A673 (cell line): ENCODE results near the gene FHIT. TPM values are rescaled to one million over a fixed set of nuclear protein-coding genes. Genes with fewer than 3 reads are reported as not detected.
"Not testable (repeated sequence)": the region's sequence is repeated elsewhere in the genome, so short reads cannot be mapped to it uniquely, and the experiment has no call there.

Experiments
- BruUV-seq: library from RNA; stranded (reverse); fragments of 400-500 nt; replicated peaks from 2 replicates; lab custom pipeline; 2021; lab: Mats Ljungman, UMichigan
- CTCF ChIA-PET: fragments of 300-600 bp; sonication (Branson Sonifier 250); formaldehyde crosslinking; loops from one replicate; lab custom pipeline; 2022; ENCODE audit warnings: antibody characterized with exemption; lab: Charles Lee
- POLR2A ChIA-PET: fragments of 300-600 bp; sonication (Branson Sonifier 250); formaldehyde crosslinking; loops from one replicate; lab custom pipeline; 2022; ENCODE audit warnings: antibody characterized with exemption; ENCODE audit not compliant: low non-redundant PET; lab: Charles Lee
- DNase-seq: peaks from one replicate; pipeline ENCODE4 v3.0.0-alpha.2; 2015; ENCODE audit warnings: low spot score
- H3K27ac ChIP-seq: fragments of 200-600 bp; sonication (generic); 2 replicates; pipeline ENCODE4 v1.5.1; 2016; ENCODE audit warnings: mixed run types, low read depth, mild to moderate bottlenecking, mixed read lengths, antibody characterized with exemption, low read length; ENCODE audit not compliant: poor library complexity, severe bottlenecking
- H3K27me3 ChIP-seq: fragments of 200-600 bp; sonication (generic); replicated peaks from 2 replicates; pipeline ENCODE4 v1.6.1; 2017; ENCODE audit warnings: mixed run types, low read depth, mild to moderate bottlenecking, mixed read lengths, antibody characterized with exemption, low read length; ENCODE audit not compliant: insufficient read depth, poor library complexity
- H3K36me3 ChIP-seq: fragments of 200-600 bp; sonication (generic); 2 replicates; pipeline ENCODE4 v1.6.1; 2016; ENCODE audit warnings: mixed run types, mild to moderate bottlenecking, mixed read lengths, antibody characterized with exemption, low read length; ENCODE audit not compliant: insufficient read depth, poor library complexity, severe bottlenecking
- H3K4me1 ChIP-seq: fragments of 200-600 bp; sonication (generic); 2 replicates; pipeline ENCODE4 v1.6.1; 2017; ENCODE audit warnings: mixed run types, mild to moderate bottlenecking, mixed read lengths, antibody characterized with exemption, low read length; ENCODE audit not compliant: insufficient read depth, poor library complexity, severe bottlenecking
- H3K4me3 ChIP-seq: fragments of 200-600 bp; sonication (generic); 2 replicates; pipeline ENCODE4 v1.5.1; 2016; ENCODE audit warnings: low read depth, mixed run types, mild to moderate bottlenecking, mixed read lengths, low read length; ENCODE audit not compliant: poor library complexity, severe bottlenecking
- H3K9me3 ChIP-seq: fragments of 200-600 bp; sonication (generic); 2 replicates; pipeline ENCODE4 v1.6.1; 2016; ENCODE audit warnings: mixed run types, low read depth, mild to moderate bottlenecking, mixed read lengths, antibody characterized with exemption, low read length; ENCODE audit not compliant: poor library complexity, severe bottlenecking
- CTCF ChIP-seq: fragments of 300-800, 200-600 bp; sonication (generic); conservative IDR thresholded peaks from 2 replicates; pipeline ENCODE4 v1.5.1; 2017; ENCODE audit warnings: low read depth, mild to moderate bottlenecking, antibody characterized with exemption, low read length, moderate library complexity, mixed read lengths
- EZH2 ChIP-seq: fragments of 200-600 bp; sonication (generic); IDR thresholded peaks from 2 replicates; pipeline ENCODE4 v1.6.1; 2017; ENCODE audit warnings: borderline replicate concordance, low read depth, mild to moderate bottlenecking, mixed read lengths, antibody characterized with exemption, low read length; ENCODE audit not compliant: poor library complexity, severe bottlenecking
- intact Hi-C: fragments of 100-400 bp; cut with micrococcal nuclease; formaldehyde crosslinking; loops from one replicate; pipeline ENCODE4 v1.10.0; 2022; ENCODE audit not compliant: unreplicated experiment
- total RNA-seq: library from RNA; stranded (reverse); gene quantifications from 2 replicates; pipeline ENCODE4 v1.2.3, GENCODE V29; 2021

FHIT gene
- total RNA-seq, 1 experiment from 2014 or later, result not detected

- H3K36me3 ChIP-seq, result no peaks in the 10 kb centered on the region
- no peak for DNase-seq
- no peak overlapping the region for H3K4me3 ChIP-seq
- TF ChIP-seq EZH2, result no peak
- no peak for TF ChIP-seq CTCF
- H3K27me3 ChIP-seq, result no peaks in the 10 kb centered on the region
- ChIA-PET POLR2A (no interaction called here), CTCF (no interaction called here)
- H3K9me3 ChIP-seq, result no peaks in the 10 kb centered on the region
- H3K27ac ChIP-seq, result no peak overlapping the region
- BruUV-seq, result no TSS peak
- intact Hi-C loops, result no loop called here
- H3K4me1 ChIP-seq, result no peaks in the 10 kb centered on the region
These were observed 184.5 kb downstream of the FHIT start for GRCh38 chr3:61066800-61067199.

DNA sequence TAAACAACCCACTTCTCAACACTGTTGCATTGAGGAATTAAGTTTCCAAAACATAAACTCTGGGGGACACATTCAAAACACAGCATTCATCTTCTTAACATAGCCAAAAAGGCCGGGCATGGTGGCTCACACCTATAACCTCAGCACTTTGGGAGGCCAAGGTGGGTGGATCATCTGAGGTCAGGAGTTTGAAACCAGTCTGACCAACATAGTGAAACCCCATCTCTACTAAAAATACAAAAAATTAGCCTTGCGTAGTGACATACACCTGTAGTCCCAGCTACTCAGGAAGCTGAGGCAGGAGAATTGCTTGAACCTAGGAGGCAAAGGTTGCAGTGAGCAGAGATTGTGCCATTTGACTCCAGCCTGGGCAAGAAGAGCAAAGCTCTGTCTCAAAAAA lies 185.0 kb downstream of the FHIT start:
- H3K36me3 ChIP-seq, intact Hi-C loops, H3K9me3 ChIP-seq, BruUV-seq, H3K27me3 ChIP-seq, H3K27ac ChIP-seq, CTCF ChIA-PET, H3K4me3 ChIP-seq, H3K4me1 ChIP-seq, DNase-seq, POLR2A ChIA-PET: not testable (repeated sequence)

- DNase-seq, result no peak
- POLR2A ChIA-PET, result no interaction called here
- no peaks in the 10 kb centered on the region for H3K4me1 ChIP-seq
- no peak overlapping the region for H3K4me3 ChIP-seq
- intact Hi-C loops, result no loop called here
- no peak overlapping the region for H3K27ac ChIP-seq
- no peaks in the 10 kb centered on the region for H3K27me3 ChIP-seq
- no peaks in the 10 kb centered on the region for H3K36me3 ChIP-seq
- TF ChIP-seq EZH2 (no peak), CTCF (no peak)
- CTCF ChIA-PET, result no interaction called here
- no peaks in the 10 kb centered on the region for H3K9me3 ChIP-seq
- no TSS peak for BruUV-seq
These were observed 185.7 kb downstream of the FHIT start for GRCh38 chr3:61065451-61066011.

DNA sequence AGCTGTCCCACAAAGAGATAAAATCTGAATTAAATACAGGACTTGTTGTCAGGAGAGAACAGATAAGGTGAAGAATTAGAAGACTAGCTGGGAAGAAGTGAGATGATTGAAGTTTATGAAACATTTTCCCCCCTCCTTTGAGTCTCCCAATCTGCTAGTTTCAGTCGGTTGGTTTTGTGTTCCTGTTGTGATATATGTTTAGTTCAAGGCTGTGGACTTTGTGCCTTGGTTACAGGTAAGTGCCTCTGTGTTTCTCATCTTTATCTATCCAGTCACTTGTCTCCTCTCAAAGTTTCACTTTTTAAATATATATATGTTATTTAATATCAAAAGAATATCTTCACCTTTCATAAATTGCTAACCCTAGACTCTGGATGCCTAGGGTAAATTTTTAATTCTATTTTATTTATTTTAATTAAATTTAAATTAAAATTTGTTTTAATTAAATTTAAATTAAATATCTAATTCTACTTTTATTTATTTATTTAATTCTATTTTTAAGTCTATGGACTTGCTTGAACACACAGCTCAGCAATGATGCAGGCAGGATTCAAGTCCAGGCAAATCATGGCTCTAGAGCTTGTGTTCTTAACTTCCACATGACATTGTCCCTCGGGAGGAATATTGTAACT lies 190.0 kb downstream of the FHIT start:
- no TSS peak for BruUV-seq
- Histone ChIP-seq H3K4me1 (no peaks in the 10 kb centered on the region), H3K27ac (no peak overlapping the region), H3K36me3 (no peaks in the 10 kb centered on the region), H3K9me3 (no peaks in the 10 kb centered on the region), H3K27me3 (no peaks in the 10 kb centered on the region), H3K4me3 (no peak overlapping the region)
- DNase-seq, result no peak
- intact Hi-C loops, result no loop called here
- POLR2A ChIA-PET, result no interaction called here
- CTCF ChIA-PET, result no interaction called here
- TF ChIP-seq CTCF, result no peak
- TF ChIP-seq EZH2, result no peak
